Suppressor macrophage treated with lipopolysaccharide for 1 hour (primary cell): ENCODE measurements around the gene USP20.

ENCODE experiments used
- DNase-seq, 3 donors: peaks; one replicate each; pipeline ENCODE4 v3.0.0-alpha.2; 2020 to 2022

USP20 gene

DNA sequence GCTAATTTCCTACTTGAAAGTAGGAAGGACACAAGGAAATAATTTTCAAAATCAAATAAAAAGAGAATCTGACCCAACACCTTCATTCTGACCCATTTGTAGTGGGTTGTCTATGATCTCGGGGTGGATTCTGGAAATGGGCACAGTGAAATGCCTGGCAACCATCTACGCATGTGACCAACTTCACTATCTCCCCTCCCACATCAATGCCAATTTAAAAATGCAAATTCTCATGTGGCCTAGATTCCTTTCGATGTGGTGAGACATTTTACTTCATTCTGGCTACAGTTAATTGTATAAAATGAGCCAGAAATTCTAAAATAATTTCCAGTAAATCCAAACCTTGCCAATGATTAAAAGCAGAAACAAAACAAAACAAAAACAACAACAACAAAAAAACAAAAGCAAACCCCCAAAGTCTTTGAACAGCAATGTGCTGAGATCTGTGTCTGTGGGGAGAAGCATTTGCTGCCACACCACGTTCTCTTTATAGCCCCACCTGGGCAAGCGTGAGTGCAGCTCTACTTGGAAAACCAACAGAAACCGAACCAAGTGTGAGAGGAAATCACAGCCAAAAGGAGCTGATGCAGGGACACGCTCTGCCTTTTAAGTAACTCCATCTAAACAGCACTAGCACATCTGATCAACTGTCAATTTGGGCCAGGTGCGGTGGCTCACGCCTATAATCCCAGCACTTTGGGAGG lies 59.0 kb downstream of the USP20 start:
- DNase-seq, result no peak

DNA sequence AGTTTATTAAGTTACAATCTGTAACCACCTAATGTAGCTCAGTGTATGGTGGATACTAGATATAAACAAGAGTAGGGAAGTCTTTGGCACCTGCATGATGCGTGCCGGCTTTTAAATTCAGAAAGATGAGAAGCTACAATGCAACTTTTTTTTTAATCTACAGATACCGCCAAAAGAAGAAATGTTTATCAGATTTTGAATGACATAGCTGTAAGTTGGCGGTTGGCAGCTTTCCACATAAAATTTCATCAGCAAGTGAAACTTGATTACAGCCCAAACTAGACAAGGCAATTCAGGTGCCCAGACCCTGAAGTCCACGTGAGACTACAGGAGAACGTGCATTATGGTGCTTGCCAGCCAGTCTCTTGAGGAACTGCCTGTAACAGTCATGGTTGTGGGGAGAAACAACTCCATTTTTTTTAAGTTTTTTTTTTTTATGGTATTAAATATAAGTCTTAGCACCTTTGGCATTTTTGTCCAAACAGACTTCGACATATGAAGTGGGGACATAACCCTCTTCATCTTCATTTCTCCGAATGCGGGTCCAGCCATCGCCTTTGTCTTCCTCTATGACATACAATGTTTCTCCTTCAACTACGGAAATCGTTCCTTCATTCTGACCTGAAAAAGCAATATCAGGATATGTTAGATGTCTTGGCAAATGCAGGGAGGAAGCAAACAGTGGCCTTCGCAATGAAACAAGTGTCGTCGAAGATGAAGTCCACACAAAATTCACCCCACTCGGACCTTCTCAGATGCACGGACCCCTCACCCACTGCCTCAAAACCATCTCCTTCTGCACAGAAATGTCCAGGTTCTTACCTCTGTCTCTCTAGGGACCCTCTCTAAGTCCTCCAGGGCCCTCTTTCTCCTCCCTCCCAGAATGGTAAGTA lies 60.4 kb downstream of the USP20 start:
- no peak for DNase-seq

- DNase-seq, result no peak
These were observed 62.0 kb downstream of the USP20 start for GRCh38 chr9:129897263-129897662.

DNA sequence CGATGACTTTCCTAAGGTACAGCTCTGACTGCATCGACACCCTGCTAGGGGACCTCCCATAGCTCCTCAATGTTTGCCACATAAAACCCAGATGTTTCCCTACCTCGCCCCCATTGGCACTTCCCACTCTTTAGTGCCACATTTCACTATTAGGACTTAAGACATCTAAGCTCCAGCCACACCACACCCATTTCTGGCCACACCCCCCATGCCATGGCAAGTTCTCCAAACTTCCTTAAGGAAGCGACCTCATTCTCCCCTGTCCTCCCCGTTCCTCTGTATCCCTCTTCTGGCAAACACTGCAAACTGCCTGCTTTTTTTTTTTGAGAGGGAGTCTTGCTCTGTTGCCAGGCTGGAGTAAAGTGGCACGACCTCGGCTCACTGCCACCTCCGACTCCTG lies 62.9 kb downstream of the USP20 start:
- peak; percentile 68 to 84 (median 84) for DNase-seq

DNA sequence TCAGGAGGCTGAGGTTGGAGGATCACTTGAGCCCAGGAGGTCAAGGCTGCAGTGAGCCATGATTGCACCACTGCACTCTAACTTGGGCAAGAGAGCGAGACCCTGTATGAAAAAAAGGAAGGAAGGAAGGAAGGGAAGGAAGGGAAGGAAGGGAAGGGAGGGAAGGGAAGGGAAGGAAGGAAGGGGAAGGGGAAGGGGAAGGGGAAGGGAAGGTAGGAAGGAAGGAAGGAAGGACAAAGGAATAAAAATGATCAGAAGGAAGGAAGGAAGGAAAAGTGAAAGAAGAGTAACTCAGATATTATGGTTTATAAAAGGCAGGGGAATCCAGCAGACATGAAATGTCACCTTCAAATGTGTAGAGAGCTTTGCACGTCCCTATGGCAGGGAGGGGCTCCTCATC lies 64.4 kb downstream of the USP20 start:
- no peak for DNase-seq

- peak; percentile 46 to 66 (median 52) for DNase-seq
These were observed 65.2 kb downstream of the USP20 start for GRCh38 chr9:129900263-129901027.

GRCh38 chr9:129901993-129902739 lies 66.9 kb downstream of the USP20 start:
- no peak for DNase-seq

DNA sequence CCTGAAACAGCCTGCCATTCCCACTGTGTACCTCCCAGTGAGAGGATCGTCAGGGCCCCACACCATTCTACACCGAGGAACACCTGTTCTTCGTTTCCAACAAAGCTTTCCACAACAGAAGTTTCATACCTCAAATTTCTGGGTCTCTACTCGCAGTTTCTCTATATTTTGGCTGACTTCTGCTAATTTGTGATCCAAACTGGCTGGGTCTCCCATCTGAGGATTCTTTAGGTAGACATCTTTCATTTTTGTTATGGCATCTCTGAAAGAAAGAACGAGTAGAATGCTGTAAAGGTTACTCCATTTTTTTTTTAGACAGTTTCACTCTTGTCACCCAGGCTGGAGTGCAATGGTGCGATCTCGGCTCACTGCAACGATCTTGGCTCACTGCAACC lies 67.5 kb downstream of the USP20 start:
- no peak for DNase-seq

- DNase-seq, result no peak
These were observed 69.5 kb downstream of the USP20 start for GRCh38 chr9:129904734-129905133.

DNA sequence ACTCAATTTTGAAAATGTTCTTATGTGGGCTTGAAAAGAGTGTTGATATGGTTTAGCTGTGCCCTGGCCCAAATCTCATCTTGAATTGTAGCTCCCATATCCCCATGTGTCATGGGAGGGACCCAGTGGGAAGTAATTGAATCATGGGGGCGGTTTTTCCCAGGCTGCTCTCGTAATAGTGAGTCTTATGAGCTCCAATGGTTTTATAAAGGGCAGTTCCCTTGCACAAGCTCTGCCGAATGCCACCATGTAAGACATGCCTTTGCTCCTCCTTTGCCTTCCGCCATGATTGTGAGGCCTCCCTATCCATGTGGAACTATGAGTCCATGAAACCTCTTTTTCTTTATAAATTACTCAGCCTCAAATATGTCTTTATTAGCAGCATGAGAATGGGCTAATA lies 71.0 kb downstream of the USP20 start:
- DNase-seq, result peak; percentile 61 to 75 (median 75)

DNA sequence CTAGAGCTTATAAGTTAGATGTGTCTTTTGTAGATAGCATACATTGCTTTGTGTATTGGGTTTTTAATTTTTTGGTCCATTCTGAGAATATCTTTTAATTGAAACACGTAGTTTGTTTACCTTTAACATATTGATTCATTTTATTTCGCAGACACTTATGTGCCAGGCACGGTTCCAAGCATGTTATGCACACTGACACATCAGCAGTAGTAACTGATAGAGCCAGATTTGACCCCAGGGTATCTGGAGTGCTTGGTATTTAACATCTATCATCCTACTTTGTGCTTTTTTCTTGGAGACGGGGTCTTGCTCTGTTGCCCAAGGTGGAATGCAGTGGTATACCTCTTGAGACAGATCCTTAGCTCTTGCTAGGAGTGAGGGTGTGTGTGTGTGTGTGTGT lies 71.9 kb downstream of the USP20 start:
- DNase-seq, result no peak

- no peak for DNase-seq
These were observed 73.6 kb downstream of the USP20 start for GRCh38 chr9:129908906-129909305.

DNA sequence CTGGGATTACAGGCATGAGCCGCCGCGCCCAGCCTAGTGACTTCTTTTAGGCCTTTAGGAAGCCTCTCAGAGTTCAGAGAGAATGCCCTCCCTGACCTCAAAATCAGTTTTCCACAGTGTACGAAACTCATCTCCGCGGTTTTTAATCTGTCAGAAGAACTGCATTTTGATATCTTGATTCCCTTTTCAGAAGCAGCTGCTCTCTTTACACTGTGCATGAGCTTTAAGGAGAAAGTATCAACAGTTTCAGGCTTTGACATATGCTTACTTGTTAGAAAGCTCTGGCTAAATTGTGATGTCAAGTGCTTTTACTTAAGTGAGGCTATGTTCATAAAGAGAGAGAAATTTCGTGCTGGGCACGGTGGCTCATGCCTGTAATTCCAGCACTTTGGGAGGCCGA lies 74.6 kb downstream of the USP20 start:
- no peak for DNase-seq

GRCh38 chr9:129910628-129911567 lies 75.6 kb downstream of the USP20 start:
- DNase-seq, result peak; percentile 71 to 85 (median 80)

- DNase-seq, result no peak
These were observed 78.8 kb downstream of the USP20 start for GRCh38 chr9:129914051-129914450.

GRCh38 chr9:129916707-129917106 lies 81.4 kb downstream of the USP20 start:
- no peak for DNase-seq

- no peak for DNase-seq
These were observed 83.2 kb downstream of the USP20 start for GRCh38 chr9:129918296-129918950.

DNA sequence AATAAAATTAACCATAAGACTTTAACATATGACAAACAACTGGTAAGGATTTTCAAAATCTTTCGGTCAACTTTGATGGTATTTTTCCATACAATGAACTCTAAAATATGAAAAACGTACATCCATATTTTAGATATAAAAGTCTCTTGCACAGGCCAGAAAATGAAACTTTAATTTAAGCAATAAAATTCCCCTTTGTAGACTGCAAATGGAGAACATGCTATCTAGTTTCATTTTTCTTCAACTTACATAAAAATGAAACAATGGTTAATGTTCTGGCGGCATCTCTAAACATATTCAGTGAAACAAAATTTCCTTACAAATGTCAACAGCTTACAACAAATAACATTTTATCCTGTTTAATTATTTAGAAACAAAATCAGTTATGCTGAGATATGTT lies 84.0 kb downstream of the USP20 start:
- peak in 2 of 3 donors; percentile 51 to 56 for DNase-seq

DNA sequence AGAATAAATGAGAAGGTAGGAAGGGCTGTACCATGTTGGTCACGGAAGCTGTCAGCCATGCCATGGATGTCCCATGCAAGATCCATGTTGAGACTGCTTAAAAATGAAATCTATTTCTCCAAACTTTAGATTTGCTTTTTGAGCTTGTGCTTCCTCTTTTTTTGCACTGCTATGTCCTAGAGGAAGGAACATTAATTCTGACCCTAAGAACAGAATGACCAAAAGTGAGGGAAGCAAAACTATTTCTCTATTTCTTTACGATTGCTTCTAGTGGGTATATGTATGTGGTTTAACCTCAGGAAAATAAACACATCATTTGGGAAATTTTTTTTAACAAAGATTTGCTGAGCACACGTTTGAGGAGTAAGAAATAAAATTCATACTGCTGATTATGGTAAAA lies 84.6 kb downstream of the USP20 start:
- peak; percentile 65 to 93 (median 89) for DNase-seq

GRCh38 chr9:129921905-129922304 lies 86.6 kb downstream of the USP20 start:
- DNase-seq, result no peak

GRCh38 chr9:129923589-129923988 lies 88.3 kb downstream of the USP20 start:
- no peak for DNase-seq
